ENCODE results near the gene C1orf116. TPM values are rescaled to one million over a fixed set of nuclear protein-coding genes. Genes with fewer than 3 reads are reported as not detected.

Gene C1orf116
- polyA plus RNA-seq, 2 of the 4 experiments (the other 2 are of a cell fraction): 2.0 to 3.2 TPM

GRCh38 chr1:207050480-207051190, 18.1 kb upstream of the C1orf116 start (continued):
- no peak for TF ChIP-seq FOSB (CRISPR knock-in tag; IDR thresholded peaks at IDR 0.05)
- no peak for TF ChIP-seq HOXA7 (CRISPR knock-in tag; IDR thresholded peaks at IDR 0.05)
- no peak for TF ChIP-seq RARB (CRISPR knock-in tag; IDR thresholded peaks at IDR 0.05)
- TF ChIP-seq TP53 (CRISPR knock-in tag; IDR thresholded peaks at IDR 0.05): no peak

- peak overlapping the region; percentile 80 for H3K4me2 ChIP-seq
- H3K4me1 ChIP-seq: peaks cover 58% of the 10 kb centered on the region
- peak in 1 of 2 experiments; percentile 52; a peak in 3 of 6 replicates for ATAC-seq
- no peaks in the 10 kb centered on the region for H3K9me3 ChIP-seq
- H3K4me3 ChIP-seq: peak overlapping the region; percentile 91
- TF ChIP-seq SMC3 (IDR thresholded peaks at IDR 0.05): peak; percentile 74
- peak; percentile 83 for TF ChIP-seq CTCF (IDR thresholded peaks at IDR 0.05)
- no peak for TF ChIP-seq RARB (CRISPR knock-in tag; IDR thresholded peaks at IDR 0.05)
- peak; percentile 63 to 66 for TF ChIP-seq RAD21 (conservative IDR thresholded peaks at IDR 0.05 in 1 of 2, IDR thresholded peaks at IDR 0.05 in 1 of 2)
- no peak for TF ChIP-seq HOXB5 (CRISPR knock-in tag; IDR thresholded peaks at IDR 0.05)
- peak; percentile 81; the same call in 1 of the 2 replicates for TF ChIP-seq HMGXB4 (CRISPR knock-in tag; IDR thresholded peaks at IDR 0.05; ENCODE audit: borderline replicate concordance)
- TF ChIP-seq TFCP2L1 (CRISPR knock-in tag; IDR thresholded peaks at IDR 0.05): 0 out of 2 replicates have a peak, but pooled peaks have one; percentile 29
- TF ChIP-seq MAX (IDR thresholded peaks at IDR 0.05): 0 out of 2 replicates have a peak, but pooled peaks have one; percentile 1
- TF ChIP-seq KDM1A (IDR thresholded peaks at IDR 0.05; ENCODE audit: low read depth): no peak
- FAIRE-seq: no peak
- ChIA-PET POLR2A (interaction anchor here (0.7 to 1.3 kb wide), 3 partner anchors 68 to 1744 kb away, joined by 3 read pairs; partner anchors contain the start of gene CD55), CTCF (interaction anchor here (0.6 to 3.5 kb wide), 33 partner anchors 8 to 450 kb away, joined by 3 to 40 read pairs (median 5); partner anchors contain the start of genes C1orf116 and C4BPB)
- peak in 1 of 2 experiments; percentile 47 for DNase-seq (ENCODE audit: low read depth in 1 of 2, low spot score in 1 of 2)
- peak overlapping the region; percentile 94 to 97 for H3K27ac ChIP-seq
- WGBS (ENCODE audit: missing lambda C conversion rate): 3% methylated on average over 6 of the region's 6 CpGs
Observed at GRCh38 chr1:207049974-207050391, 17.4 kb upstream of the C1orf116 start.

GRCh38 chr1:207049514-207049913, 17.0 kb upstream of the C1orf116 start:
- peak overlapping the region; percentile 94 to 97 for H3K27ac ChIP-seq
- peak overlapping the region; percentile 91 for H3K4me3 ChIP-seq
- FAIRE-seq: no peak
- TF ChIP-seq RCOR1 (IDR thresholded peaks at IDR 0.05; ENCODE audit: low read depth, low read length): no peak
- WGBS (ENCODE audit: missing lambda C conversion rate): 35% methylated on average over 8 of the region's 8 CpGs
- H3K9me3 ChIP-seq: no peaks in the 10 kb centered on the region
- H3K4me1 ChIP-seq: peaks cover 61% of the 10 kb centered on the region
- ChIA-PET CTCF (interaction anchor here (0.5 to 3.5 kb wide), 31 partner anchors 8 to 701 kb away, joined by 3 to 40 read pairs (median 5); partner anchors contain the start of genes C1orf116 and C4BPB), POLR2A (interaction anchor here (0.7 kb wide), 1 partner anchor 68 kb away, joined by 3 read pairs; no protein-coding TSS in a partner anchor)
- DNase-seq (ENCODE audit: low read depth in 1 of 2, low spot score in 1 of 2): no peak
- H3K4me2 ChIP-seq: peak overlapping the region; percentile 80
- ATAC-seq: no peak

- Histone ChIP-seq H3K4me3 (peak overlapping the region; percentile 91; the same call in 2 of the 3 replicates), H3K9me3 (no peaks in the 10 kb centered on the region), H3K4me1 (peaks cover 61% of the 10 kb centered on the region), H3K27ac (peak overlapping the region in 1 of 2 experiments; percentile 97; a peak in 3 of 6 replicates), H3K4me2 (peak overlapping the region; percentile 80)
- ChIA-PET CTCF (interaction anchor here (0.5 to 3.5 kb wide), 19 partner anchors 9 to 702 kb away, joined by 3 to 40 read pairs (median 7); partner anchors contain the start of gene C1orf116), POLR2A (interaction anchor here (1.1 kb wide), 1 partner anchor 24 kb away, joined by 3 read pairs; no protein-coding TSS in a partner anchor)
- no peak for DNase-seq (ENCODE audit: low read depth in 1 of 2, low spot score in 1 of 2)
- FAIRE-seq: no peak
- ATAC-seq: no peak
- WGBS (ENCODE audit: missing lambda C conversion rate): 69% methylated on average over 4 of the region's 4 CpGs
- no peak for TF ChIP-seq ZC3H11A (IDR thresholded peaks at IDR 0.05)
- TF ChIP-seq HOXB13 (CRISPR knock-in tag; IDR thresholded peaks at IDR 0.05; ENCODE audit: low read depth): no peak
- no peak for TF ChIP-seq FOSB (CRISPR knock-in tag; IDR thresholded peaks at IDR 0.05)
- no peak for TF ChIP-seq ZSCAN20 (CRISPR knock-in tag; IDR thresholded peaks at IDR 0.05)
- no peak for TF ChIP-seq PHF8 (IDR thresholded peaks at IDR 0.05; ENCODE audit: borderline replicate concordance, low read depth)
- no peak for TF ChIP-seq RARB (CRISPR knock-in tag; IDR thresholded peaks at IDR 0.05)
- no peak for TF ChIP-seq ESRRA (IDR thresholded peaks at IDR 0.05; ENCODE audit: borderline replicate concordance, low read length)
- no peak for TF ChIP-seq EHF (CRISPR knock-in tag; IDR thresholded peaks at IDR 0.05)
- no peak for TF ChIP-seq HDAC2 (IDR thresholded peaks at IDR 0.05)
- no peak for TF ChIP-seq USF2 (IDR thresholded peaks at IDR 0.05)
- TF ChIP-seq KDM5A (IDR thresholded peaks at IDR 0.05): no peak
- TF ChIP-seq MAFK (IDR thresholded peaks at IDR 0.05; ENCODE audit: partially characterized antibody): no peak
- TF ChIP-seq BCL3 (IDR thresholded peaks at IDR 0.05): no peak
Observed at GRCh38 chr1:207049054-207049453, 16.5 kb upstream of the C1orf116 start.

Data from A549 (cell line).